Skeletal muscle satellite cell (primary cell): Measurements from ENCODE around the gene RASGRP4. TPM values are rescaled to one million over a fixed set of nuclear protein-coding genes. Genes with fewer than 3 reads are reported as not detected.
"Not testable (repeated sequence)": the region's sequence is repeated elsewhere in the genome, so short reads cannot be mapped to it uniquely, and the experiment has no call there.

Experiments
- H3K27me3 ChIP-seq: 2 replicates; pipeline ENCODE4 v1.7.0; 2013; ENCODE audit warnings: low read length; ENCODE audit not compliant: control insufficient read depth, insufficient read depth
- H3K36me3 ChIP-seq: 2 replicates; pipeline ENCODE4 v1.7.0; 2013; ENCODE audit warnings: mild to moderate bottlenecking, control low read depth, low read length; ENCODE audit not compliant: insufficient read depth
- H3K4me1 ChIP-seq: 2 replicates; pipeline ENCODE4 v1.7.0; 2013; ENCODE audit warnings: low read length; ENCODE audit not compliant: control insufficient read depth, insufficient read depth
- H3K4me2 ChIP-seq: 2 replicates; pipeline ENCODE4 v1.7.0; 2013; ENCODE audit warnings: mild to moderate bottlenecking, low read length
- H3K4me3 ChIP-seq: 2 replicates; pipeline ENCODE4 v1.7.0; 2013; ENCODE audit warnings: low read length
- H3K9ac ChIP-seq: 2 replicates; pipeline ENCODE4 v1.7.0; 2013; ENCODE audit warnings: mild to moderate bottlenecking, low read depth, low read length, moderate library complexity
- H3K9me3 ChIP-seq: replicated peaks from 2 replicates; pipeline ENCODE4 v1.7.0; 2013; ENCODE audit warnings: mild to moderate bottlenecking, control low read depth, low read length
- total RNA-seq: library from RNA; depleted of rRNA; stranded (reverse); fragments of >200 nt; gene quantifications from 2 replicates; pipeline ENCODE4 v1.2.3, GENCODE V29; 2012; rRNA removed

RASGRP4 gene, protein sequence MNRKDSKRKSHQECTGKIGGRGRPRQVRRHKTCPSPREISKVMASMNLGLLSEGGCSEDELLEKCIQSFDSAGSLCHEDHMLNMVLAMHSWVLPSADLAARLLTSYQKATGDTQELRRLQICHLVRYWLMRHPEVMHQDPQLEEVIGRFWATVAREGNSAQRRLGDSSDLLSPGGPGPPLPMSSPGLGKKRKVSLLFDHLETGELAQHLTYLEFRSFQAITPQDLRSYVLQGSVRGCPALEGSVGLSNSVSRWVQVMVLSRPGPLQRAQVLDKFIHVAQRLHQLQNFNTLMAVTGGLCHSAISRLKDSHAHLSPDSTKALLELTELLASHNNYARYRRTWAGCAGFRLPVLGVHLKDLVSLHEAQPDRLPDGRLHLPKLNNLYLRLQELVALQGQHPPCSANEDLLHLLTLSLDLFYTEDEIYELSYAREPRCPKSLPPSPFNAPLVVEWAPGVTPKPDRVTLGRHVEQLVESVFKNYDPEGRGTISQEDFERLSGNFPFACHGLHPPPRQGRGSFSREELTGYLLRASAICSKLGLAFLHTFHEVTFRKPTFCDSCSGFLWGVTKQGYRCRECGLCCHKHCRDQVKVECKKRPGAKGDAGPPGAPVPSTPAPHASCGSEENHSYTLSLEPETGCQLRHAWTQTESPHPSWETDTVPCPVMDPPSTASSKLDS
- not detected in 2 replicates for total RNA-seq

DNA sequence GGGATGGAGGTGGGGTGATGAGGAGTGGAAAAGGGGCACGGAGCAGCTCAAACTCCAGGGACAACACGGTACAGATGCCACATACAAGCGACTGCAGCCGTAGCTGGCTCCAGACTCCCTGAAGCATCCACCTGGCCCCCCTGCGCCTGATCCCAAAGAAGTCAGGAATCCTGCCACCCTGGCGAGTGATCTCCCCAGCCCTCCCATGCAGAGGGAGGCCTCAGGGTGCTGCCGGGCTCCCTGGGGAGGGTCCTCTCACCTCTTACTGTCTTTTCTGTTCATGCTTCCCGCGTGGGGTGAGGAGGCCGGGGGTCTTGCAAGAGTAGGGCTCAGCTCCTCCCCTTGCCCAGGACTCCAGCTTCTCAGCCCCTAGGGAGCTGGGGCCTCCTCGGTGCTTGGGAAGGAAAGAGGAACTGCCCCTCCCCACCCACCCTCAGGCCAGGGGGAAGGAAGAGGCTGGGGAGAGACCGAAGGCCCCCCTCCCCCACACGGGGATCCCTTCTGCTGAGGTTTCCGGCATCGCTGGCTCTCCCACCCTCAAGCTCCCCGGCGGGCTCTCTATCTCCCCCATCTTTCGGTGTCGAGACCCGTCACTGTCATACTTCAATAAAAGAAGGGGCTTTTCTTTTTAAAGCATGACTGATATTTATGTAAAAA is at the start of gene RASGRP4:
TSS of gene RASGRP4 (minus strand) at position 410 of the 657 bp plus-strand sequence. CDS start at position 282, 128 bp downstream.
- H3K9ac ChIP-seq = no peak within 1 kb of the TSS
- no peaks in the 10 kb centered on the region for H3K4me1 ChIP-seq
- H3K4me2 ChIP-seq = no peak within 1 kb of the TSS
- no peaks in the 10 kb centered on the region for H3K9me3 ChIP-seq
- no peaks in the 10 kb centered on the region for H3K36me3 ChIP-seq
- no peak within 1 kb of the TSS for H3K4me3 ChIP-seq
- H3K27me3 ChIP-seq = peaks cover 15% of the 10 kb centered on the region

DNA sequence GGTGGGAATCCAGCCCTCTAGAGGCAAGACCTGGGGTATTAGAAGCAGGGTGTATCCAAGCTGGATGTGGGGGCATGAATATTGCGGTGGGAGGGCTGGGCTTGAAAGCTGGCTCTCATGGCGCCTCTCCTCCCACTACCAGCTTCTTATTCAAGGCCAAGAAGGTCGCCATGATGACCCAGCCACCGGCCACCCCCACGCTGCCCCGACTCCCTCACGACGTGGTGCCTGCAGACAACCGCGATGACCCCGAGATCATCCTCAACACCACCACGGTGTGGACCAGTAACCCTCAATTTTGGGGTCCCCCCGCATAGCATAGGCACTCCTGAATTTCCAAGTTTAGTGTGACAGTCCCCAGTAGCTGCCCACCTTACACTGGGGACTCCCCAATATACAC is 49.2 kb upstream of the RASGRP4 start:
- H3K27me3 ChIP-seq = peaks cover 3% of the 10 kb centered on the region
- H3K4me1 ChIP-seq = no peaks in the 10 kb centered on the region
- H3K4me3 ChIP-seq = no peak overlapping the region
- no peak overlapping the region for H3K9ac ChIP-seq
- H3K9me3 ChIP-seq = no peaks in the 10 kb centered on the region
- no peak overlapping the region for H3K4me2 ChIP-seq
- H3K36me3 ChIP-seq = no peaks in the 10 kb centered on the region

DNA sequence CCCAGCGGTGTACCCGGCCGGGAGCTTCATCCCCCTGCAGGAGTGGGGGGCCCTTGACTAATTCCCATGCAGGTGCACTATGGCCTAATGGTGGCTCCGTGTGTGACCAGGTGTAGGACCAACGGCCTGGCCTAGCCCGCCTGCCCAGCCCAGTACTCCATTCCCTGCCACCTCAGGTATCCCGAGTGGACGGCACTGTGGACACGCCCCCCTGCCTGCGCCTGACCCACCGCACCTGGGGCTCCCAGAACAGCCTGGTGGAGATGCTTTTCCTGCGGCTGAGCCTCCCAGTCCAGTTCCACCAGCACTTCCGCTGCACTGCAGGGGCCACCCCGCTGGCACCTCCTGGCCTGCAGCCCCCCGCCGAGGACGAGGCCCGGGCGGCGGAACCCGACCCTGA is 47.2 kb upstream of the RASGRP4 start:
- Histone ChIP-seq H3K4me3 (no peak overlapping the region), H3K9me3 (no peaks in the 10 kb centered on the region), H3K4me1 (no peaks in the 10 kb centered on the region), H3K9ac (no peak overlapping the region), H3K27me3 (peaks cover 3% of the 10 kb centered on the region), H3K4me2 (no peak overlapping the region), H3K36me3 (no peaks in the 10 kb centered on the region)

DNA sequence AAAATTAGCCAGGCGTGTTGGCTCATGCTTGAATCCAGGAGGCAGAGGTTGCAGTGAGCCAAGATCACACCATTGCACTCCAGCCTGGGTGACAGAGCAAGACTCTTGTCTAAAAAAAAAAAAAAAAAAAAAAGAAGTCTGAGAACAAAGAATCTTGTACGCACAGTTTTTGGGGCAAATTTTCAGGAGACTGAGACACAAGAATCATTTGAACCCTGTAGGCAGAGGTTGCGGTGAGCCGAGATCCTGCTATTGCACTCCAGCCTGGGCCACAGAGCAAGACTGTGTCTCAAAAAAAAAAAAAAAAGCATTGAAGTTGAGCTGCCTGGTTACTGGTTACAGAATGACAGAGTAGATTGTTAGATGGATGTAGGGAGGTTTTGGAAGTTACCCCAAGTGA is 46.7 kb upstream of the RASGRP4 start:
- H3K36me3 ChIP-seq, H3K27me3 ChIP-seq, H3K9ac ChIP-seq, H3K4me3 ChIP-seq, H3K4me2 ChIP-seq, H3K9me3 ChIP-seq, H3K4me1 ChIP-seq: not testable (repeated sequence)

DNA sequence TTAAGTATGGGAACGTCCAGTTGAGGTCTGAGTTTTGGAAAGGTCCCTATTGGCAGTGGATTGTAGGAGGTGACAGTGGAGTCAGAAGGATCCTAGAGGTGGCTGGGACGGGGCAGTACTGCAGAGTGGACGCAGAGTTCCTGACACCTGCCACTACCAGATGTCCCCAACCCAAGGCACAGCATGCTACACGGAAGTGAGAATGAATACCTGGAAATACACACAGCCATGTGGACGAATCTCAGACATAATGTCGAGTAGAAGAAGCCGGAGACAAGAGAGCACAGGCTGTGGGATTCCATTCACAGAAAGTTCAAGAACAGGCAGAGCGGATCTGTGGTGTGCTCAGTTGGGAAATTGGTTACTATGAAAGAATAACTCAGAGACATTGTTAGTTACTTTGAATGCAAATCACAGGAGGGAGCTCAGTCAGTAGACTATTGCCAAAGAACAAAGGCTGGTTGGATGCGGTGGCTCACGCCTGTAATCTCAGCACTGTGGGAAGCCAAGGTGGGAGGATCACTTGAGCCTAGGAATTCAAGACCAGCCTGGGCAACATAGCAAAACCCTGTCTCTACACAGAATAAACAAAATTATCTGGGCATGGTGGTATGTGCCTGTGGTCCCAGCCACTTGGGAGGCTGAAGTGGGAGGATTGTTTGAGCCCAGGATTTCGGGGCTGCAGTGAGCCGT is 44.9 kb upstream of the RASGRP4 start:
- peaks cover 2% of the 10 kb centered on the region for H3K9me3 ChIP-seq
- H3K4me3 ChIP-seq = no peak overlapping the region
- no peak overlapping the region for H3K9ac ChIP-seq
- no peaks in the 10 kb centered on the region for H3K4me1 ChIP-seq
- no peak overlapping the region for H3K4me2 ChIP-seq
- peaks cover 3% of the 10 kb centered on the region for H3K27me3 ChIP-seq
- H3K36me3 ChIP-seq = no peaks in the 10 kb centered on the region

DNA sequence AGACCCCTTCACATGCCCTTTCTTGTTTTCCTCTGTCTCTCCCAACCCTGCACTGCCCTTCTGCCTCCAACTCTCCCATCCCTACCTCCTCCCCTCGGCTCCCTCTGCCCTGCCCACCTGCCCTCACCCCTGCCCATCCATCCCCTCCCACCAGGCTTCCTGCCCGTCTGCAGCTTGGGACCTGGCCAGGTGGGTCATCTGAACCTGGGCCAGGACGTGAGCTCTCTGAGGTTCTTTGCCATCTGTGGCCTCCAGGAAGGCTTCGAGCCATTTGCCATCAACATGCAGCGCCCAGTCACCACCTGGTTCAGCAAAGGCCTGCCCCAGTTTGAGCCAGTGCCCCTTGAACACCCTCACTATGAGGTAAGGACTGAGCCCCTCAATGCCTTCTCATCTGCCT is 43.1 kb upstream of the RASGRP4 start:
- Histone ChIP-seq H3K27me3 (peaks cover 3% of the 10 kb centered on the region), H3K4me3 (no peak overlapping the region), H3K9ac (no peak overlapping the region), H3K9me3 (peaks cover 2% of the 10 kb centered on the region), H3K36me3 (no peaks in the 10 kb centered on the region), H3K4me2 (no peak overlapping the region), H3K4me1 (no peaks in the 10 kb centered on the region)

DNA sequence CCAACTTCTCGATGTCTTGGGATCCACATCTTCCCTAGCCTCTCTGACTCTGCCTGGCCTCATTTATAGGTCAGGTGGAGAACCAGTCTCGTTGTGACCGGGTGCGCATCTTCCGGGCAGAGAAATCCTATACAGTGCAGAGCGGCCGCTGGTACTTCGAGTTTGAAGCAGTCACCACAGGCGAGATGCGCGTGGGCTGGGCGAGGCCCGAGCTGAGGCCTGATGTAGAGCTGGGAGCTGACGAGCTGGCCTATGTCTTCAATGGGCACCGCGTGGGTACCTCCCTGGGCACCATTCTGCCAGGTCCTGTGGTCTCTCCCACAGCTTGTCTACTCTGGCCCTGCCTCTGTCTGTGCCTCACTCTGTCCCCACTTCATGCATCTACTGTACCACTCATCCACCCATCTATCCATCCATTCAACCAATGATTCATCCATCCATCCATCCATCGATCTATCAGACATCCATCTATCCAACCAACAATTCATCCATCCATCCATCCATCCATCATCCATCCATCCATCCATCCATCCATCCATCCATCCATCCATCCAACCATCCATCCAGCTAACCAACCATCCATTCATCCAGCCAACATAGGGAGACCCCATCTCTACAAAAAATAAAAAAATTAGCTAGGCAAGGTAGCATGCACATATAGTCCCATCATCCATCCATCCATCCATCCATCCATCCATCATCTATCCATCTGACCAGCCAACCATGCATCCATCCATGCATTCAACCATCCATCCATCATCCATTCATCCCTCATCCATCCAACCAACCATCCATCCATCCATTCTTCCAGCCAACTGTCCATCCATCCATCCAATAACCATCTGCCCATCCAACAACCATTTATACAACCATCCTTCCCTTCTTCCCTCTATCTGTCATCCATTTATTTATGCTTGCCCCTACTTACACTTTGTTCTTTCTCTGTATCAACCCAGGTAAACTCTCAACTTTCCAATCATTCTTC is 41.8 kb upstream of the RASGRP4 start:
- Histone ChIP-seq H3K4me2 (no peak overlapping the region), H3K27me3 (peaks cover 3% of the 10 kb centered on the region), H3K9ac (no peak overlapping the region), H3K9me3 (peaks cover 2% of the 10 kb centered on the region), H3K4me3 (no peak overlapping the region), H3K36me3 (no peaks in the 10 kb centered on the region), H3K4me1 (no peaks in the 10 kb centered on the region)

DNA sequence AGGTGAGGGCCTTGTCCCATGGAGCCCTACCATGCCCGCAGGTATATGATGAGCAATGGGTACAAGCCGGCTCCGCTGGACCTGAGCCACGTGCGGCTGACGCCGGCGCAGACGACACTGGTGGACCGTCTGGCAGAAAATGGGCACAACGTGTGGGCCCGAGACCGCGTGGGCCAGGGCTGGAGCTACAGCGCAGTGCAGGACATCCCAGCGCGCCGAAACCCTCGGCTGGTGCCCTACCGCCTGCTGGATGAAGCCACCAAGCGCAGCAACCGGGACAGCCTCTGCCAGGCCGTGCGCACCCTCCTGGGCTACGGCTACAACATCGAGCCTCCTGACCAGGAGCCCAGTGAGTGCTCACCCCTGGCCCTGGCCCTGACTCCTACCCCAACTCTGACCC is 40.0 kb upstream of the RASGRP4 start:
- no peaks in the 10 kb centered on the region for H3K4me1 ChIP-seq
- H3K9me3 ChIP-seq = peaks cover 2% of the 10 kb centered on the region
- H3K4me2 ChIP-seq = no peak overlapping the region
- no peaks in the 10 kb centered on the region for H3K36me3 ChIP-seq
- peaks cover 3% of the 10 kb centered on the region for H3K27me3 ChIP-seq
- no peak overlapping the region for H3K9ac ChIP-seq
- no peak overlapping the region for H3K4me3 ChIP-seq

DNA sequence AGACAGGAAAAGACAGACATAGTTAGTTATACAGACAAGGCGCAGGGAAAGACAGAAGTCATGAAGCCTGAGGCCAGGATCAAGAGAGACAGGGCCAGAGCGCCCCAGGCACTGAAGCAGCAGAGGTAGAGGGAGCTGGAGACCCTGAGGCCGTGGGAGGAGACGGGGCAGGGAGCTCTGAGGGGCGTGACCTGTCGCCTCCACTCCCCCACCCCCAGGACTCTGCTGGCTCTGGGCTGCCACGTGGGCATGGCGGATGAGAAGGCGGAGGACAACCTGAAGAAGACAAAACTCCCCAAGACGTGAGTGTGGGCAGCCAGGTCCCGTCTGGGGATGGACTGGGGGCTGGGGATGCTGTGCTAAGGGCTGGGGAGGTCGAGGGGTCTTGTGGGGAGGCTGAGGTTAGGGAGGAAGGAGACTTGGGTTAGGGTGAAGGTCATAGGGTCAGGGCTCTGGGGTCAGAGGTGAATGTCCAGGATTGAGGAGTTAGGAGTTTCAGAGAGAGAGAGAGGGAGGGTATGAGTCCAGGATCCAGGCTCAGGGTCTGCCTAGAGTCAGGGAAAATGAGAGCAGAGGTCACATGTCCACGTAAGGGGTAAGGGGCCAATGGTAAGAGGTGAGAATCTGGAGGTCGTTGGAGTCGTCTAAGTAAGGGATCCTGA is 38.5 kb upstream of the RASGRP4 start:
- Histone ChIP-seq H3K36me3 (no peaks in the 10 kb centered on the region), H3K4me2 (no peak overlapping the region), H3K27me3 (no peaks in the 10 kb centered on the region), H3K4me1 (no peaks in the 10 kb centered on the region), H3K9ac (no peak overlapping the region), H3K9me3 (peaks cover 2% of the 10 kb centered on the region), H3K4me3 (no peak overlapping the region)

DNA sequence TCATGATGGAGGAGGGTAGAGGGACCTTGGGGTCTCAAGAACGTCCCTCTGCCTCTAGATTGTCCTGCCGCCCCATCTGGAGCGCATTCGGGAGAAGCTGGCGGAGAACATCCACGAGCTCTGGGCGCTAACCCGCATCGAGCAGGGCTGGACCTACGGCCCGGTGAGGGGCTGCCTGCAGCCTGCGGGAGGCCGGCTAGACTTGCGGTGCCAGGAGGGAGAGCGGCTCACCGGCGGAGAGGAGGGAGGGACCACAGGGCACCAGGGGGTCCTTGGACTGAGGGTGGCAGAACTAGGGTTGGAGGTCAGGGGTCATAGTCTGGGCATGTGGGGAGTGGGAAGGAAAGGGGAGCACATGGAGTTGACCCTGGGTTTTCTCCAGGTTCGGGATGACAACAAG is 37.3 kb upstream of the RASGRP4 start:
- no peaks in the 10 kb centered on the region for H3K27me3 ChIP-seq
- no peak overlapping the region for H3K4me3 ChIP-seq
- no peak overlapping the region for H3K4me2 ChIP-seq
- no peak overlapping the region for H3K9ac ChIP-seq
- no peaks in the 10 kb centered on the region for H3K4me1 ChIP-seq
- H3K9me3 ChIP-seq = peaks cover 2% of the 10 kb centered on the region
- no peaks in the 10 kb centered on the region for H3K36me3 ChIP-seq
